HG02884 (cell line): ENCODE results near the gene MLH3.
"Not testable (repeated sequence)": the region's sequence is repeated elsewhere in the genome, so short reads cannot be mapped to it uniquely, and the experiment has no call there.

ENCODE experiments used
- ATAC-seq: cut with Tn5 transposase; IDR thresholded peaks from one replicate; pipeline ENCODE4 v1.9.1; 2021; ENCODE audit warnings: mild to moderate bottlenecking, moderate library complexity; ENCODE audit not compliant: unreplicated experiment

MLH3 gene

GRCh38 chr14:75040507-75040906, 10.8 kb downstream of the MLH3 start:
- ATAC-seq, result no peak

- no peak for ATAC-seq
Measured at GRCh38 chr14:75032939-75033338, 18.3 kb downstream of the MLH3 start.

- ATAC-seq, result no peak
Measured at GRCh38 chr14:75030147-75030546, 21.1 kb downstream of the MLH3 start.

GRCh38 chr14:75025876-75026275, 25.4 kb downstream of the MLH3 start:
- no peak for ATAC-seq

GRCh38 chr14:75025082-75025481, 26.2 kb downstream of the MLH3 start:
- ATAC-seq, result no peak

- ATAC-seq, result no peak
Measured at GRCh38 chr14:75023108-75023507, 28.2 kb downstream of the MLH3 start.

- ATAC-seq, result no peak
Measured at GRCh38 chr14:75022655-75023054, 28.6 kb downstream of the MLH3 start.

GRCh38 chr14:75018694-75019093, 32.6 kb downstream of the MLH3 start:
- no peak for ATAC-seq

GRCh38 chr14:75016815-75017214, 34.5 kb downstream of the MLH3 start:
- ATAC-seq, result no peak

- ATAC-seq, result no peak
Measured at GRCh38 chr14:75015496-75015895, 35.8 kb downstream of the MLH3 start.

- no peak for ATAC-seq
Measured at GRCh38 chr14:75013290-75013689, 38.0 kb downstream of the MLH3 start.

GRCh38 chr14:75011356-75011994, 39.8 kb downstream of the MLH3 start:
- ATAC-seq, result no peak

GRCh38 chr14:75010472-75011093, 40.7 kb downstream of the MLH3 start:
- no peak for ATAC-seq

GRCh38 chr14:75009176-75009575, 42.1 kb downstream of the MLH3 start:
- ATAC-seq, result no peak

GRCh38 chr14:75005357-75005756, 45.9 kb downstream of the MLH3 start:
- ATAC-seq, result no peak

- ATAC-seq, result no peak
Measured at GRCh38 chr14:75003250-75004027, 47.8 kb downstream of the MLH3 start.

- ATAC-seq, result peak; percentile 95
Measured at GRCh38 chr14:75002392-75003249, 48.6 kb downstream of the MLH3 start, which contains the start of gene EIF2B2. TSS of gene EIF2B2 (plus strand) at chr14:75002921. CDS start at chr14:75002991, 70 bp downstream.

GRCh38 chr14:75001899-75002298, 49.4 kb downstream of the MLH3 start:
- no peak for ATAC-seq

GRCh38 chr14:75001261-75001660, 50.0 kb downstream of the MLH3 start:
- ATAC-seq, result no peak

GRCh38 chr14:74995781-74996180, 55.5 kb downstream of the MLH3 start:
- ATAC-seq, result not testable (repeated sequence)

GRCh38 chr14:74994182-74994581, 57.1 kb downstream of the MLH3 start:
- not testable (repeated sequence) for ATAC-seq
